Choroid plexus epithelial cell (primary cell): ENCODE measurements around the gene MPC1L.
"Not testable (repeated sequence)": the region's sequence is repeated elsewhere in the genome, so short reads cannot be mapped to it uniquely, and the experiment has no call there.

Source experiments
- DNase-seq: peaks from one replicate; pipeline ENCODE4 v3.0.0-alpha.2; 2010; ENCODE audit warnings: low read depth
- H3K4me3 ChIP-seq: 2 replicates; pipeline ENCODE4 v1.5.1; 2011; ENCODE audit warnings: low read depth, mild to moderate bottlenecking, control low read depth, low read length, moderate library complexity
- TF ChIP-seq, protein P1 (sequence below): conservative IDR thresholded peaks from 2 replicates; pipeline ENCODE4 v1.5.1; 2011; ENCODE audit warnings: low read depth, mild to moderate bottlenecking, control low read depth, inconsistent platforms, low read length, moderate library complexity

Gene MPC1L

DNA sequence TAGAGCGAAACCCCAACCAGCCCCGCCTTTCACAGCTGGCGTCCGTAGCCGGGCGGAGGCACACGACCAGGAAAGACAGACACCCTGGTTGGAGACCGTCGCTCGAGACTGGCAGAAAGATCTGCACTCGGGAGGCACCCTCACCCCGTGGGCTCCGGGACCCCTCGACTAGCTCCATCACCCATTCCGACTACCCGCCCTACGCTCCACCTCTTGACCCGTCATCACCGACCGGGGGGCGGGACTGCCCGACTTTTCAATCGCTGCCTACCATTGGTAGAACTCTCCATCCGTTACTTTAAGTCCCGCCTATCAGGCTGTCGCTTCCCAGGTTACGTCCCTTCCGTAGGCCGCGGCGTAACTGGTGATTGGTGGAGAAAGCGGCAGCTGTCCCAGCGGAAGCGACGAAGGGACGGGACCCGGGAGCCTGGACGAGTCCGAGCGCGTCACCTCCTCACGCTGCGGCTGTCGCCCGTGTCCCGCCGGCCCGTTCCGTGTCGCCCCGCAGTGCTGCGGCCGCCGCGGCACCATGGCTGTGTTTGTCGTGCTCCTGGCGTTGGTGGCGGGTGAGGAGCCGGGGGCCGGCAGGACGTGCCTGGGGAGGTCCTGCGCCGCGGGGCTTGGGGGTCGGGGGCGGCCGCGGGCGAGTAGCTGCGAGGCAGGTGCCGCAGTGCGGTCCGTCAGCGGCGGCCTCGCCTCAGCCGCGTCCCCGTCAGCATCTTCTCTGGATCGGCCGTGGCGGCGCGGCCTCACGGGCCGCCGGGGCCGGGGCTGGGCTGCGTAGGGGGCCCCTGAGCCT lies 42.5 kb upstream of the MPC1L start, which contains the start of gene ATP6AP2:
ATP6AP2 (plus strand) TSS at position 434 of the 799 bp plus-strand sequence; CDS start at position 530, 96 bp downstream.
- peak within 1 kb of the TSS; percentile 83 for H3K4me3 ChIP-seq
- DNase-seq, result peak; percentile 94
- TF ChIP-seq, protein P1, sequence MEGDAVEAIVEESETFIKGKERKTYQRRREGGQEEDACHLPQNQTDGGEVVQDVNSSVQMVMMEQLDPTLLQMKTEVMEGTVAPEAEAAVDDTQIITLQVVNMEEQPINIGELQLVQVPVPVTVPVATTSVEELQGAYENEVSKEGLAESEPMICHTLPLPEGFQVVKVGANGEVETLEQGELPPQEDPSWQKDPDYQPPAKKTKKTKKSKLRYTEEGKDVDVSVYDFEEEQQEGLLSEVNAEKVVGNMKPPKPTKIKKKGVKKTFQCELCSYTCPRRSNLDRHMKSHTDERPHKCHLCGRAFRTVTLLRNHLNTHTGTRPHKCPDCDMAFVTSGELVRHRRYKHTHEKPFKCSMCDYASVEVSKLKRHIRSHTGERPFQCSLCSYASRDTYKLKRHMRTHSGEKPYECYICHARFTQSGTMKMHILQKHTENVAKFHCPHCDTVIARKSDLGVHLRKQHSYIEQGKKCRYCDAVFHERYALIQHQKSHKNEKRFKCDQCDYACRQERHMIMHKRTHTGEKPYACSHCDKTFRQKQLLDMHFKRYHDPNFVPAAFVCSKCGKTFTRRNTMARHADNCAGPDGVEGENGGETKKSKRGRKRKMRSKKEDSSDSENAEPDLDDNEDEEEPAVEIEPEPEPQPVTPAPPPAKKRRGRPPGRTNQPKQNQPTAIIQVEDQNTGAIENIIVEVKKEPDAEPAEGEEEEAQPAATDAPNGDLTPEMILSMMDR, result no peak

DNA sequence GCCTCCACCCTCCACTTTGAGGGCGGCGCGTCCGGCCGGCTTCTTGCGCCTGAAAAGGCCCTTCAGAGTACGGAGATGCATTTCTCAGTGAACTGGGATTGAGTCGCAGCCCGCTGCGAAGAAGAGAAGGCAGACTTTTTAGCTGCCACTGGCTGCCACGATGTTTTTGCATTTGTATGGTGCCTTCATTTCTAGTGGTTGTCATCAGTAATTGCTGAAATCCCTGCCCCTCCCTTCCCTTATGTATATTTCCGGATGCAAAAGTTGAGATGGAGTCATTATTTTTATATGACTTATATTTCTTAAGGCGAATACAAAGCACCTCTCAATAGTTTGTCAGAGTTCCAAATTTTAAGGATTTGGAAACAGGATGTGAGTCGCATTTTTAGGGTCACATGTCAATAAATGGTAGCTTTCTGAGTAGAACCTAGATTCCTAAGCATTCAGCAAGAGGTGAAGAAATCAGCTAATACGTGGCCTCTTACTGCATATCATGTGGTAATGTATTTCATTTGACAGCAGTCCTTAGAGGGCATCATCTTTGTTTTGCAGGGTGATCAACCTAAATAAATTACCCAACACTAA lies 41.8 kb upstream of the MPC1L start:
- peak overlapping the region; percentile 83 for H3K4me3 ChIP-seq
- peak; percentile 57 for DNase-seq
- TF ChIP-seq, protein P1, result no peak

DNA sequence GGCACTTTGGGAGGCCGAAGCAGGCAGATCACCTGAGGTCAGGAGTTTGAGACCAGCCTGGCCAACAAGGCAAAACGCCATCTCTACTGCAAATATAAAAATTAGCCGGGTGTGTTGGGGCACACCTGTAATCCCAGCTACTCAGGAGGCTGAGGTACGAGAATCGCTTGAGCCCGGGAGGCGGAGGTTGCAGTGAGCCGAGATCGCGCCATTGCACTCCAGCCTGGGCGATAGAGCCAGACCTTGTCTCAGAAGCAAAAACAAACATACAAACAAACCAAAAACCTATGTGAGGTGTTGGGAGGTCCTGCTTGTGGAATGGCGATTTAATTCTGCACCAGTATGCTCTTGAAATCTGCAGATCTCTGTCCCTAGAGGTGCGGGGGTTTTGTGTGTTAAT lies 41.0 kb upstream of the MPC1L start:
- DNase-seq, H3K4me3 ChIP-seq: not testable (repeated sequence)

DNA sequence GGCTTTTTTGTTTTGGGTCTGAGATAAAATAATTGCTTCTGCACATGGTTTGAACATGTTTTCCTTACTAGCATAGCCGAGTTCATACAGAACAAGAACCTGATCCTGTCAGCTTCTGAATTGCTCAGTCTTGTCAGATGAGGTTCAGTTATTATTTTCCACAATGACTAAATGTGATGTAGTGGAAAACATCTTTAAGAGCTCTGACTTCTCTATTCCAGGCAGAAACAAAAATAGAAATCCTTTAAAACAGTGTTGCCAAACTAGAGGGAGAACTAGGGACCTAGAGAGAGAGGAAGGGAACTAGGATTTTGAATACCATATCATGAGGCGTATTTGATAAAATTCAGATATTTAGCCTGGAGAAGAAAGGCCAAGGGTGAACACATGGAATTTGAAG lies 40.4 kb upstream of the MPC1L start:
- H3K4me3 ChIP-seq, result no peak overlapping the region
- TF ChIP-seq, protein P1, result no peak
- DNase-seq, result no peak

DNA sequence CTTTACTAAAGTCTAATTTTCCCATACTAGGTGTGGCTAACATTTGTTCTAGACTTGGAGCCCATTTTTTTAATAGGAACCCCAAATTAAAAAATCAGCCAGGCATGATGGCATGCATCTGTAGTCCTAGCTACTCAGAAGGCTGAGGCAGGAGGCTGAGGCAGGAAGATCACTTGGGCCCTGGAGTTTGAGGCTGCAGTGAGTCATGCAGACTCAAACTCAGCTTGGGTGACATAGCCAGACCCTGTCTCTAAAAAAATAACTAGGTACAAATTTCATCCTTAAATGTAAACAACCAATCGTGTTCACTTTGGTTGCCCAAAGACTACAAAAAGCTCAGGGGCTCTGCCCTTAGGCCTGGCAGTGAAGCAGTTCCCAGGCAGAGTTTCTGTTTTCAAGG lies 35.6 kb upstream of the MPC1L start:
- H3K4me3 ChIP-seq, DNase-seq: not testable (repeated sequence)

DNA sequence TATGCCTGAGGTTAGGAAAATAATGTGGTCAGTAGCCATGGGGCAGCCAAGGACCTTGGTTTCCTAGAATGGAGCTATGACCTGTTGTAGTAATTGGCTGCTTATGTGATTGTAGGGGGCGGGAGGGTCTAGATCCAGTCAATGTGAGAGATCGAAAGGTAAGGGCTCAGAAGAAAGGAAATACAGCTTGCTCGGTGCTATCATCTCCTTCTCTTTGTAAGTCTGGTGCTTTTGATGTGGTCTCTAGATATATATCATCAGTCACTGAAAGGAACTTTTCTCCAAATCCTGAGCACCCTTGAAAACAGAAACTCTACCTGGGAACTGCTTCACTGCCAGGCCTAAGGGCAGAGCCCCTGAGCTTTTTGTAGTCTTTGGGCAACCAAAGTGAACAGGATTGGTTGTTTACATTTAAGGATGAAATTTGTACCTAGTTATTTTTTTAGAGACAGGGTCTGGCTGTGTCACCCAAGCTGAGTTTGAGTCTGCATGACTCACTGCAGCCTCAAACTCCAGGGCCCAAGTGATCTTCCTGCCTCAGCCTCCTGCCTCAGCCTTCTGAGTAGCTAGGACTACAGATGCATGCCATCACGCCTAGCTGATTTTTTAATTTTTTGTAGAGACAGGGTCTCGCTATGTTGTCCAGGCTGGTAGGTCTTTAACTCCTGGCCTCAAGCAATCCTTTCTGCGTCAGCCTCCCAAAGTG lies 33.5 kb upstream of the MPC1L start:
- not testable (repeated sequence) for H3K4me3 ChIP-seq, DNase-seq

DNA sequence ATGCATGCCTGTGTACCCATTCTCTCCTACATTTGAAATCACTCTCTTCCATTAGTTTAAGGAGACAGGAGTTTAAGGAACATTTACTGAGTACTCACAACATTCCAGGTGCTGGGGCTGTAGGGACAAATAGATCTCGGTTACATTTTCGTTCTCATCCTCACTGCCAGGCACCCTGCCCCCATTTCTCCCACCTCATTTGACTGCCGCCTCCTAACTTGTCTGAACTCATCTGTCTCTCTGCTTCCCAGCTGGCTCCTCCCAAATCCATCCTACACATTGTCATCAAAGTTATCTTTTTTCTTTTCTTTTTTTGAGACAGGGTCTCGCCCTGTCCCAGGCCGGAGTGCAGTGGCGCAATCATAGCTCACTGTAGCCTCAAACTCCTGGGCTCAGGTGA lies 19.8 kb upstream of the MPC1L start:
- TF ChIP-seq, protein P1, result no peak
- no peak for DNase-seq
- no peak overlapping the region for H3K4me3 ChIP-seq

DNA sequence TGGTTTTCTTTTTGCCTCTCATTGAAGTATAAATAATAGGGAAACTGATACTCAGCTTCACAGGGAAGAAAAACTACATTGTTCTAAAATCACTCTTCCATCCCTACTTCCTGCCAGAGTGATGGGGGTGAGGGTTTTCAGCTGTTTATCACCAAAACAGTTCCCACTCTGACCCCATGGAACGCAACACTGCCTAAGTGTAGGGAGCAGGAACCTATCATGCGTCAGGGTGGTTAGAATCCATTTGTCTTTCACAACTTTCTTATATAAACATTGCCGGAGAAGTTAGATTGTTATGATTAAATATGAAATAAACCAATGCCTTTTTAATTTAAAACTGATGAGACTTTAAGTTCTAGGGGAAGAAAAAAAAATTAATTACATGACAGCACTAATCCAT lies 15.8 kb upstream of the MPC1L start:
- no peak overlapping the region for H3K4me3 ChIP-seq
- TF ChIP-seq, protein P1, result no peak
- DNase-seq, result peak; percentile 18
